ENCODE results near the gene IL4. TPM values are rescaled to one million over a fixed set of nuclear protein-coding genes. Genes with fewer than 3 reads are reported as not detected.
"Not testable (repeated sequence)": the region's sequence is repeated elsewhere in the genome, so short reads cannot be mapped to it uniquely, and the experiment has no call there.

The IL4 gene
- total RNA-seq, 2 donors from 2014 or later, result 1.2 to 1.5 TPM

- DNase-seq, result no peak
- Mint-ChIP-seq H3K27me3 (ENCODE audit: low read depth) (no peaks in the 10 kb centered on the region), H3K4me1 (ENCODE audit: low read depth) (peaks cover 24% of the 10 kb centered on the region), H3K4me3 (no peak overlapping the region), H3K9me3 (no peaks in the 10 kb centered on the region), H3K27ac (no peak overlapping the region), H3K36me3 (ENCODE audit: insufficient read depth in 2 of 2) (no peaks in the 10 kb centered on the region)
- ATAC-seq (replicated peaks in 1 of 2), result no peak
These were observed 7.1 kb downstream of the IL4 start for GRCh38 chr5:132680780-132681475.

- ATAC-seq (replicated peaks in 1 of 2) (no peak), DNase-seq (no peak)
- Mint-ChIP-seq H3K4me1 (ENCODE audit: low read depth) (peaks cover 20% of the 10 kb centered on the region), H3K9me3 (no peaks in the 10 kb centered on the region), H3K27me3 (ENCODE audit: low read depth) (no peaks in the 10 kb centered on the region), H3K27ac (no peak overlapping the region), H3K36me3 (ENCODE audit: insufficient read depth in 2 of 2) (no peaks in the 10 kb centered on the region), H3K4me3 (no peak overlapping the region)
These were observed 7.7 kb downstream of the IL4 start for GRCh38 chr5:132681476-132681831.

- no peak overlapping the region for H3K27ac Mint-ChIP-seq
- ATAC-seq (replicated peaks in 1 of 2) (no peak), DNase-seq (no peak)
- no peaks in the 10 kb centered on the region for H3K36me3 Mint-ChIP-seq (ENCODE audit: insufficient read depth in 2 of 2)
- peaks cover 15% of the 10 kb centered on the region for H3K4me1 Mint-ChIP-seq (ENCODE audit: low read depth)
- no peak overlapping the region for H3K4me3 Mint-ChIP-seq
- no peaks in the 10 kb centered on the region for H3K9me3 Mint-ChIP-seq
- no peaks in the 10 kb centered on the region for H3K27me3 Mint-ChIP-seq (ENCODE audit: low read depth)
These were observed 8.2 kb downstream of the IL4 start for GRCh38 chr5:132681983-132682382.

GRCh38 chr5:132684491-132684890 is 10.7 kb downstream of the IL4 start:
- no peak for DNase-seq
- Mint-ChIP-seq H3K9me3 (no peaks in the 10 kb centered on the region), H3K4me3 (no peak overlapping the region), H3K4me1 (ENCODE audit: low read depth) (peaks cover 33% of the 10 kb centered on the region), H3K27me3 (ENCODE audit: low read depth) (no peaks in the 10 kb centered on the region), H3K36me3 (ENCODE audit: insufficient read depth in 2 of 2) (peaks cover 0 to 1% of the 10 kb centered on the region in 2 donors), H3K27ac (no peak overlapping the region)
- ATAC-seq (replicated peaks in 1 of 2), result no peak

GRCh38 chr5:132684922-132685720 is 11.3 kb downstream of the IL4 start:
- Mint-ChIP-seq H3K4me1 (ENCODE audit: low read depth) (peaks cover 36% of the 10 kb centered on the region), H3K9me3 (no peaks in the 10 kb centered on the region), H3K27ac (no peak overlapping the region), H3K27me3 (ENCODE audit: low read depth) (no peaks in the 10 kb centered on the region), H3K4me3 (no peak overlapping the region), H3K36me3 (ENCODE audit: insufficient read depth in 2 of 2) (peaks cover 0 to 1% of the 10 kb centered on the region in 2 donors)
- ATAC-seq (replicated peaks in 1 of 2), result no peak
- DNase-seq, result no peak

GRCh38 chr5:132686193-132686592 is 12.4 kb downstream of the IL4 start:
- no peaks in the 10 kb centered on the region for H3K9me3 Mint-ChIP-seq
- ATAC-seq (replicated peaks in 1 of 2) (no peak), DNase-seq (no peak)
- peaks cover 36% of the 10 kb centered on the region for H3K4me1 Mint-ChIP-seq (ENCODE audit: low read depth)
- H3K36me3 Mint-ChIP-seq (ENCODE audit: insufficient read depth in 2 of 2), result peaks cover 0 to 1% of the 10 kb centered on the region in 2 donors
- no peak overlapping the region for H3K27ac Mint-ChIP-seq
- H3K27me3 Mint-ChIP-seq (ENCODE audit: low read depth), result no peaks in the 10 kb centered on the region
- no peak overlapping the region for H3K4me3 Mint-ChIP-seq

GRCh38 chr5:132687995-132688394 is 14.2 kb downstream of the IL4 start:
- peak; percentile 80 to 88 for ATAC-seq (replicated peaks in 1 of 2)
- H3K4me1 Mint-ChIP-seq (ENCODE audit: low read depth), result peaks cover 43% of the 10 kb centered on the region

GRCh38 chr5:132688536-132689339 is 14.9 kb downstream of the IL4 start:
- peak overlapping the region; percentile 12 for H3K27ac Mint-ChIP-seq
- DNase-seq (peak; percentile 19 to 25), ATAC-seq (replicated peaks in 1 of 2) (peak; percentile 78 to 84)
- no peaks in the 10 kb centered on the region for H3K27me3 Mint-ChIP-seq (ENCODE audit: low read depth)
- peak overlapping the region; percentile 20 to 68 for H3K4me3 Mint-ChIP-seq
- peaks cover 0 to 1% of the 10 kb centered on the region in 2 donors for H3K36me3 Mint-ChIP-seq (ENCODE audit: insufficient read depth in 2 of 2)
- H3K9me3 Mint-ChIP-seq, result no peaks in the 10 kb centered on the region
- H3K4me1 Mint-ChIP-seq (ENCODE audit: low read depth), result peaks cover 43% of the 10 kb centered on the region

More at GRCh38 chr5:132687995-132688394, 14.2 kb downstream of the IL4 start:
- Mint-ChIP-seq H3K36me3 (ENCODE audit: insufficient read depth in 2 of 2) (peaks cover 0 to 1% of the 10 kb centered on the region in 2 donors), H3K27ac (peak overlapping the region; percentile 12), H3K4me3 (peak overlapping the region; percentile 7 to 68), H3K9me3 (no peaks in the 10 kb centered on the region), H3K27me3 (ENCODE audit: low read depth) (no peaks in the 10 kb centered on the region)
- DNase-seq, result peak; percentile 48 to 71

- ATAC-seq (replicated peaks in 1 of 2) (no peak), DNase-seq (no peak)
- peaks cover 41% of the 10 kb centered on the region for H3K4me1 Mint-ChIP-seq (ENCODE audit: low read depth)
- no peaks in the 10 kb centered on the region for H3K27me3 Mint-ChIP-seq (ENCODE audit: low read depth)
- peak overlapping the region; percentile 12 for H3K27ac Mint-ChIP-seq
- peak overlapping the region in 1 of 2 donors; percentile 68 for H3K4me3 Mint-ChIP-seq
- H3K9me3 Mint-ChIP-seq, result no peaks in the 10 kb centered on the region
- H3K36me3 Mint-ChIP-seq (ENCODE audit: insufficient read depth in 2 of 2), result peaks cover 0 to 1% of the 10 kb centered on the region in 2 donors
These were observed 15.7 kb downstream of the IL4 start for GRCh38 chr5:132689513-132689912.

GRCh38 chr5:132690156-132690555 is 16.4 kb downstream of the IL4 start:
- Mint-ChIP-seq H3K36me3 (ENCODE audit: insufficient read depth in 2 of 2) (peaks cover 0 to 1% of the 10 kb centered on the region in 2 donors), H3K9me3 (no peaks in the 10 kb centered on the region)

GRCh38 chr5:132691755-132692631 is 18.2 kb downstream of the IL4 start:
- not testable (repeated sequence) for H3K27me3 Mint-ChIP-seq (ENCODE audit: low read depth); H3K4me3 Mint-ChIP-seq; ATAC-seq (replicated peaks in 1 of 2); DNase-seq; H3K36me3 Mint-ChIP-seq (ENCODE audit: insufficient read depth in 2 of 2); H3K9me3 Mint-ChIP-seq
- Mint-ChIP-seq H3K27ac (peak overlapping the region; percentile 77), H3K4me1 (ENCODE audit: low read depth) (peaks cover 29% of the 10 kb centered on the region)

More at GRCh38 chr5:132690156-132690555, 16.4 kb downstream of the IL4 start:
- DNase-seq (no peak), ATAC-seq (replicated peaks in 1 of 2) (no peak)
- H3K4me3 Mint-ChIP-seq, result no peak overlapping the region
- peaks cover 34% of the 10 kb centered on the region for H3K4me1 Mint-ChIP-seq (ENCODE audit: low read depth)
- no peak overlapping the region for H3K27ac Mint-ChIP-seq
- H3K27me3 Mint-ChIP-seq (ENCODE audit: low read depth), result no peaks in the 10 kb centered on the region

GRCh38 chr5:132692632-132692967 is 18.8 kb downstream of the IL4 start:
- H3K4me1 Mint-ChIP-seq (ENCODE audit: low read depth), result peaks cover 29% of the 10 kb centered on the region
- H3K27ac Mint-ChIP-seq, result peak overlapping the region; percentile 77
- DNase-seq, result no peak
- H3K36me3 Mint-ChIP-seq (ENCODE audit: insufficient read depth in 2 of 2), result peaks cover 0 to 5% of the 10 kb centered on the region in 2 donors
- no peaks in the 10 kb centered on the region for H3K9me3 Mint-ChIP-seq
- H3K4me3 Mint-ChIP-seq, result no peak overlapping the region
- ATAC-seq (replicated peaks in 1 of 2), result no peak
- H3K27me3 Mint-ChIP-seq (ENCODE audit: low read depth), result no peaks in the 10 kb centered on the region
